ENCODE measurements around the gene CDS2.

CDS2 gene

DNA sequence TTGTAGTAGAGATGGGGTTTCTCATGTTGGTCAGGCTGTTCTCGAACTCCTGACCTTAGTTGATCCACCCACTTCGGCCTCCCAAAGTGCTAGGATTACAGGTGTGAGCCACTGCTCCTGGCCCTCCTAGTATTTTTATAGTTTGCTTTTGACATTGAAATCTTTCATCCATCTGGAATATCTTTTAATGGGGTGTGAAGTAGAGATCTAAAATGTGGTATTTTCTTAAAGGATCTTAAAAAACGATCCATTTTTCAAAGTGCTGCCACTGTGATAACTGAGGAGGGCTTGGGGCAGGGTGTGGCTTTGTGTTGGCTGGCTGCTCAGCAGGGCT is 23.1 kb downstream of the CDS2 start:
- no peak for DNase-seq (ENCODE audit: low read depth, low spot score)
- no peak overlapping the region for H3K27ac ChIP-seq

- no peak overlapping the region for H3K27ac ChIP-seq
- DNase-seq (ENCODE audit: low read depth, low spot score): no peak
These were observed 23.6 kb downstream of the CDS2 start for GRCh38 chr20:5150226-5151076.

DNA sequence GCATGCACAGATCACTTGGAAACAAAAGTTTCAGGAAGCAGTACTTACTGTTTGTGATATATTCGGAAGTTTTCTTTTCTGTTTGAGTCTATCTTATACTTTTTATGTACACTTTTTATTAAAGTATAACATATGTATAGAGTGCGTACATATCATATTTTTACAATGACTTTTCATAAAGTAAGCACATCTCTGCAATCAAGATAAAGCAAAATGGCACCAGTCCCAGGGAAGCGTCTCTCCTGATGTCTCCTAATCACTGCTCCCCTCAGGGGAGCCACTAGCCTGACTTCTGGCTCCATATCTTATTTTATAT is 26.3 kb downstream of the CDS2 start:
- no peak for DNase-seq (ENCODE audit: low read depth, low spot score)
- H3K27ac ChIP-seq: peak overlapping the region; percentile 49

DNA sequence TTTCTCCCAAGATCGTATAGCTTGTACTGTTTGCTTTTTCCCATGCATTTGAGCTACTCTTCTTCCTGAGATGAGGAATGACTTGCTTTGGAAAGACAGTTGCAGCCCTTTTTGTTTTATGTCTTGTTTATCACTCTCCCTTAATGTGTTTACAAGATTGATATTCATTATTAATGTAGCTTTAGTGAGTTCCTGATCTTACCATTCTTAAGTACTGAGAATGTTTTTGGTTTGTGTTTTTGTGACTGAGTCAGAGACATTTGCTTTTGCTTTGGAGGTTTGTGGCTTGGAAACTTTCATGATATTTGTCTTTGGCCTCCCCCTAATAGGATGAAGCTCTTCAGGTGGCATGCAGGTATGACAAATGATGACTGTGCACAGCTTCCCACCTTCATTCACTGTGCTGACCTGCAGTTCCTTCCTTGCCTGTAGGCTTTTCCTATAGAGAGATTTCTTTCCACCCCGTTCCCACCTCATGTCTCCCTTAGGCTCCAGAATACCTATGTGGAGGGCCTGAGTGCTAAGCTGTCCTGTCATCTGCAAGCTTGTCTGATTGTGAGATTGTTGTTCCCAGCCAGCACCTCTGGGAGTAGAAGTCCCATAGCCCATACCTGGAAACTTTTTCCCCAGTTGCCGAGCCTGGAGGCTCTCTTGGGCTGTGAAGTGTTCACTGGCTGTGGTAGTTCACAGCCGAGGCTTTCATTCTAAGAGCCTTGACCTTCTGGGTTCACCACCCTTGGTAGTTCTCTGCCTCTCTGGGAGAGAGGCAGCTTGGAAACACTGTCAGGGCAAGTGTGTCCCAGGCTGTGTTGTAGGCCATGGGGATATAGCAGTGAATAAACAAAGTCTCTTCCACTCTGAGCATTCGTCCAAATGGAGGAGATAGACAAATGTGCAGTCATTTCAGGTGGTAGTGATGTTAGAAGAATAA is 27.1 kb downstream of the CDS2 start:
- H3K27ac ChIP-seq: peak overlapping the region; percentile 49

DNA sequence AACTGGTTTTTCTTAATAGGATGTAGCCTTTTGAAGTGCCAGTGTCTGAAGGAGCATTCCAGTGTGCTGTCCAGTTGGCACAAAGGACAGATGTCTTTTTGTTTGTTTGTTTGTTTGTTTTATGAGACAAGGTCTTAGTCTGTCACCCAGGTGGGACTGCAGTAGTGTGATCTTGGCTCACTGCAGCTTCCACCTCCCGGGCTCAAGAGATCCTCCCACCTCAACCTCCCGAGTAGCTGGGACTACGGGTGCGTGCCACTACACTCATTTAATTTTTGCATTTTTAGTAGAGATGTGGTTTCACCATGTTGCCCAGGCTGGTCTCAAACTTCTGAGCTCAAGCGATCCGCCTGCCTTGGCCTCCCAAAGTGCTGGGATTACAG is 27.7 kb downstream of the CDS2 start:
- peak overlapping the region; percentile 49 for H3K27ac ChIP-seq

More for the DNA sequence above, 27.1 kb downstream of the CDS2 start:
- DNase-seq (ENCODE audit: low read depth, low spot score): peak; percentile 79

GRCh38 chr20:5155404-5155803 is 28.6 kb downstream of the CDS2 start:
- no peak for DNase-seq (ENCODE audit: low read depth, low spot score)
- no peak overlapping the region for H3K27ac ChIP-seq

More for the DNA sequence above, 27.7 kb downstream of the CDS2 start:
- DNase-seq (ENCODE audit: low read depth, low spot score): no peak

DNA sequence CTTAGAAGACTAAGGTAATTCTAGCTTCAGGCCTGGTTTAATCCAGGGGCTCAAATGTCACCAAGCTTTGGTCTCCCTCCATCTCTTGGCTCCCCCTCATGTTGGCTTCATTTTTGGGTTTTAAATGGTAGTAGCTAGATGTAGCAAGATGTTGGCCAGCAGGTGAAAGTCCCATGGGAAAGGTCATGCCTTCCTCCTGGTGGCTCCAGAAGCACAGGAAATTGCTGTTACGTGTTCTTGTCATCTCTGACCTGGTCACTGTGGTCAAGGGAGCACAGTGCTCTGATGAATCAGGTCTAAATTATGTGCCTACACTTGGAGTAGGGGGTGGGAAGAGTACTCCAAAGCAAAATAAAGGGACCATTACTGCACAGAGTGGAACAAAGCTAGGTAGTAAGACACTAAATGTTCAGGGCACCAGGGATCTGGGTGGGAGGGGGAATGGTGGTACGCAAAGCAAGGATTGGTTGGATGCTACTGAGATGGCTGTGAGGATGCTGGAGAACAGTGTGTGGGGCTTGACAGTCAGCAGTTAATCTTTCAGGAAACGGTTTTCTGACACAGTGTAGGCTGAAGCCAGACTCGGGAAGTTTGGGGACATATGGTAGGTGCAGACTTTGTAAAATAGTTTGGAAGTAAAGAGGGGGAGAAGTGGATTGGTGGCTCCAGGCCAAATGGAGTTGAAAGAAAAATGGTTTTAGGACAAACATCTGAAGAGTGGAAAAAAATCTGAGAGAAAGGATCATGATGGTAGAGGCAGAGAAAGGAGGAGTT is 30.1 kb downstream of the CDS2 start:
- H3K27ac ChIP-seq: no peak overlapping the region
- DNase-seq (ENCODE audit: low read depth, low spot score): no peak

GRCh38 chr20:5159928-5160327 is 33.1 kb downstream of the CDS2 start:
- no peak overlapping the region for H3K27ac ChIP-seq
- no peak for DNase-seq (ENCODE audit: low read depth, low spot score)

DNA sequence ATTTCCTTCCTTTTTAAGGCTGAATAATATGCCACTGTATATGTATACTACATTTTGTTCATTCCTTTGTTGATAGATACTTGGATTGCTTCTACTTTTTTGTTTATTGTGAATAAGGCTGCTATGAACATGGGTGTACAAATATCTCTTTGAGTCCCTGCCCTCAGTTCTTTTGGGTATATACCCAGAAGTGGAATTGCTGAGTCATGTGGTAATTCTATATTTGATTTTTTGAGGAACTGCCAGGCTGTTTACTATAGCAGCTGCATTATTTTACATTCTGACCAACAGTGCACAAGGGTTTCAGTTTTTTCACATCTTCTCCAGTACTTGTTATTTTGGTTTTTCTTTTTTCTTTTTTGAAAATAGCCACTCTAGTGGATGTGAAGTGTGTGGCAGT is 34.1 kb downstream of the CDS2 start:
- H3K27ac ChIP-seq: no peak overlapping the region
- DNase-seq (ENCODE audit: low read depth, low spot score): no peak

DNA sequence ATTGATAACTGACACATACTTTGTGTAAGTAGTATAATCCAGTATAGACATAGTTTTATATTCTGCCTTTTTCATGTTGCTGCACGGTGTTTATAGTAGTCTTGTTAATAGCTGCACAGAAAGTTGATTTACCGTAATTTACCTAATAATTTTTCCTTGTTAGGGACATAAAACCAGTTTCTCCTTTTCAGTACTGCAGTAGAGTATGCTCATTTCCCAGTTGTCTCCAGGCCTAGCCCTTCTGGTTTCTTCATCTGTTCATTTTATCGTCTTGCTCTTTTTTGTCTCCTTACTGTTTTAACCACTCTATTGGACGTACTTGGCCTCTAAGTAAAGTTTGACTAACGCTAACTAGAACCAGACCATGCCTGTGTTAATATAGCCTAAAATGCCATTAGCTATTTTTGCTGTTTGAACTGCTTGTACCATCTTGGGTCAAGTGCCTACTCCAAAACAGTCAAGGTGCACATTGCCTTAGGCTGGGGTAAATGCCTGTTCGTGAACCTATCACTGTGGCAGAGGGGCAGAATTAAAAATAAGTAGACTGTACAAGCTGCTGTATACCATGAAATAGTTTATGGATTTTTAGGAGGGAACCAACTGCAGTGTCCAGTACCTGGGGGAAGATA is 34.8 kb downstream of the CDS2 start:
- no peak for DNase-seq (ENCODE audit: low read depth, low spot score)
- no peak overlapping the region for H3K27ac ChIP-seq

GRCh38 chr20:5164645-5165625 is 38.1 kb downstream of the CDS2 start:
- no peak overlapping the region for H3K27ac ChIP-seq

DNA sequence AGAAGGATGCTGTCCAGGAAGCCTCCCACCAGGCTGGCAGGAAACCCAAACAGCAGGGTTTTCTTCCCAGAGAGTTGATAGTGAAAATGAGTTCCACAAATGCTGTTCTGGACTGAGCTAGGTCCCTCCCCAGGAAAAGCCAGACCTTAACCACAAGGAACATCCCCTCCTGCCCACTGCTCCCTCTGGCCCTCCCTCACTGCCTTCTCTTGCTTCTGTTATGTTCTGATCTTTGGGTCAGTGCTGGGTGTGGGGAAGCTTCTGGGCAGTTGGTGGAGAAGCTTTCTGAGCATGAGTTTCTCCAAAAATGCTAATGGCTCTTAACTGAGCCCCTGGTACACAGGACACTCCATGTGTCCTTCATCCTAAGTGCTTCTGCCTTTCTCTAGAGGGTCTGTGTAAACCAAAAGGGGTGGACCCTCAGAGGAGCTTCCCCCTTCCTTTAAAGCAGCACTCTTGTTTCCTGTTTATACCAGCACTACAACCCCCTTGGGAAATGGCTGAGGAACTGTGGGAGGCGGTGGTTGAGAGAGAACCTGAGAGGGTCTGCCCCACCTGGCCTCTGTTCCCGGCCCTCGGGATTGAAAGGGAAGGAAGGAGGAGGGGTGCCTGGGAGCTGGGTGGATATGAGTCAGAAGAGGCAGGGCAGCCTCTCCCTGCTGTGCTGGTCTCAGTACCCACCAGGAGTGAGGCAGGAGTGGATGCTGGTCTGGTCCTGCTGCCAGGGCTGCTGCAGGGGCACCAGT is 42.0 kb downstream of the CDS2 start:
- no peak overlapping the region for H3K27ac ChIP-seq
- DNase-seq (ENCODE audit: low read depth, low spot score): no peak

More at GRCh38 chr20:5164645-5165625, 38.1 kb downstream of the CDS2 start:
- no peak for DNase-seq (ENCODE audit: low read depth, low spot score)

DNA sequence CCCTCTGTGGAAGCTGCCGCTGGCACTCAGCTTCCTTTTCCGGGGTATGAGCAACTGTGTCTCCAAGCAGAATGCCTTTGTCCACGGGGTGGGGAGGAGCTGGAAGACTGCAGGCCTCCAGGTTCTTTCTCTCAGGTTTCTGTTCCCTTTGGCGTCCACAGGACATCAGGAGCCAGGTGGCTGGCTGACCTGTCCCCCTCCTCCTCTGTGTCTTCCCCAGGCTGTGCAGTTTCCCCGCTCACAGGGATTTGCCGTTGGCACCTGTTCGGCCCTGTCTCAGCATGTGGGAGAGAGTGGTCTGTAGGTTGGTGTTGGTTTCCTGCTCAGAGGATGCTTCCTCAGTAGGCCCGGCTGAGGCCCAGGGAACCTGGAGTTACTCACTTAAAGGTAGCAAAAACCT is 43.5 kb downstream of the CDS2 start:
- H3K27ac ChIP-seq: no peak overlapping the region
- DNase-seq (ENCODE audit: low read depth, low spot score): no peak

DNA sequence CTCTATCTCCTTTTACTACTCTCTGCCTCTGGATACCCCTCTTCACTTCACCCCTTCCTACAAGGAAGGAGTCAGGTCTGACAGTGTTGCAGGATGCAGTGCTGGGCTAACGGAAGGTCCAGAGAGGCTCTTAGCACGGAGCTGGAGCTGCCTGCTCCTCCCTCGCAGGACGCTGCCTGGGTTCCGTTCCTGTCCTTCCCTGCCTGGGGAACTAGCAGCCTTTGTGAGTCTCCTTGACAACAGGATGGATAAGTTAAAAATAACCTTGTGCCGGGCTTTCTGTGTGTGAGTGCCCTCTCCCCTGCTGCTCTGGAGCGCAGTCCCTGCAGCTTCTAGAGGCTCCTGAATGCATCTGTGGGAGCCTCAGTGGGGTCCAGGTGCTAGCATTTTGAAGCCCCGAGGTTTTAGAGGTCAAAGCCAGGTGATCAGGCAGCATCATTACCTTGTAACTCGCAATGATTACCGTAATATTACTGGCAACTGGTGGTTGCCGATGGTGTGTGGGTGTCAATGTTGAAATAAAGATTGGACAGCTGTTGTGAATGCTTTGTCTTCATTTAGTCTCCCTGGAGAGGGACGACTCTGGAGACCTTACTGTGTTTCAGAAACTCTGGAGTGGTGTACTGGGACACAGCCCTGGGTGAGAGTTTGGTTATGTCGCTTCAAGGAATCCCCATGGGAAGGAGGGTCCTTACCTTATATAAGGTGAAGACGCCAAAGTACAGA is 44.4 kb downstream of the CDS2 start:
- DNase-seq (ENCODE audit: low read depth, low spot score): no peak
- H3K27ac ChIP-seq: no peak overlapping the region

- H3K27ac ChIP-seq: no peak overlapping the region
- DNase-seq (ENCODE audit: low read depth, low spot score): no peak
These were observed 45.0 kb downstream of the CDS2 start for GRCh38 chr20:5171790-5172164.

DNA sequence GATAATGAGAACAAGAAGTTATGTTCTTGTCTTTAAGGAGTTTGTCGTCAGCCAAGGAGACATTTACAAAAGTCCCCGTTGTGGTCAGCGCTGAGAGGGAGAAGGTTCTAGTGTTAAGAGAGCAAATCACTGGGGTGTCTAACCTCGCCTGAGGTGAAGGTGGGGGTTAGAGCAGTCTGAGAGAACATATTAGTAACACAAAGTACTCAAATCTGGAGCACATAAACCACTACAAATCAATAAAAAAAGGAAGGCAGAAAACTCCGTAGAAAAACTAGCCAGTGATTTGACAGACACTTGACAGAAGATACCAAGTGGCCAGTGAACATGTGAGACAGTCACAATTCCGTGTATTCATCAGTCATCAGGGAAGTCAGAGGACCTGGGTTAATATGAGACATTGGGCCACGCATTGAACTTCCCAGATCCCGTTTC is 45.4 kb downstream of the CDS2 start:
- DNase-seq (ENCODE audit: low read depth, low spot score): no peak

DNA sequence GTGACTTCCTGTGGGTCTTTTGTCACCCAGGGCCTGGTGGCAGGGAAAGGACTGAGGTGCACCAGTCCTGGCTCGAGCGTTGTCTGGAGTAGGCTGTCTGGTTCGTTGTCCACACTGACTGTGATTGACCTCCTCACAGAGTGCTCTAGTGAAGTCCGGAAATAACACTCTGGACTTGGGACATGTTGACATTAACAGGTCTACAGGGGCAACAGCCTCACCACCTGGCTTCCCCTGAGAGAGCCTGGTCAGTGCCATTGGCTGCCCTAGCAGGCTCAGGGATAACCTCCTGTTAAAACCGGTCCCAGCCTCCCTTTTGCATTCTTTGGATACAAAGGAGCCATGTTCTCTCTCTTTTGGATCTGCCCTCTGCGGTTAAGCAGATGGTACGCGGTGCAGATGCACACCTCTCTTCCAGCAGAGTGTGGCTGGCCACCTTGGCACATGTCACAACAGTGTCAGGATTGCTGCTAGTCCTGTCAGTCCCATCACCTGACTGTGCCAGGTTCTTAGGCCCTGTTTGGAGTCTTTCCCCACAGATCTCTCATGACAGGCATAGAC is 46.2 kb downstream of the CDS2 start:
- no peak overlapping the region for H3K27ac ChIP-seq
- DNase-seq (ENCODE audit: low read depth, low spot score): no peak

More for the DNA sequence above, 45.4 kb downstream of the CDS2 start:
- H3K27ac ChIP-seq: no peak overlapping the region

Measured in epithelial cell of prostate (primary cell).